Amniotic epithelial cell (primary cell): ENCODE measurements around the gene SUCLG2.

Source experiments
- DNase-seq: peaks from one replicate; pipeline ENCODE4 v3.0.0-alpha.2; 2010; ENCODE audit warnings: low read depth

The SUCLG2 gene

GRCh38 chr3:67654099-67654843 is at the start of gene SUCLG2:
Gene SUCLG2, minus strand, starts transcription at chr3:67654612. Its CDS starts 26 bp downstream, at chr3:67654586.
- peak; percentile 82 for DNase-seq

- DNase-seq, result no peak
These were observed 46.2 kb upstream of the SUCLG2 start for GRCh38 chr3:67700596-67700995.

GRCh38 chr3:67699882-67700281 is 45.5 kb upstream of the SUCLG2 start:
- no peak for DNase-seq

- peak; percentile 81 for DNase-seq
These were observed 38.2 kb upstream of the SUCLG2 start for GRCh38 chr3:67692621-67693020.

- no peak for DNase-seq
These were observed 37.5 kb upstream of the SUCLG2 start for GRCh38 chr3:67691926-67692325.

- no peak for DNase-seq
These were observed 36.8 kb upstream of the SUCLG2 start for GRCh38 chr3:67691207-67691606.

- no peak for DNase-seq
These were observed 35.4 kb upstream of the SUCLG2 start for GRCh38 chr3:67689806-67690205.

- no peak for DNase-seq
These were observed 33.8 kb upstream of the SUCLG2 start for GRCh38 chr3:67688231-67688630.

- no peak for DNase-seq
These were observed 31.7 kb upstream of the SUCLG2 start for GRCh38 chr3:67686069-67686468.

GRCh38 chr3:67685499-67685898 is 31.1 kb upstream of the SUCLG2 start:
- DNase-seq, result no peak

- no peak for DNase-seq
These were observed 29.8 kb upstream of the SUCLG2 start for GRCh38 chr3:67684211-67684610.

- DNase-seq, result no peak
These were observed 29.1 kb upstream of the SUCLG2 start for GRCh38 chr3:67683522-67683921.

- no peak for DNase-seq
These were observed 24.3 kb upstream of the SUCLG2 start for GRCh38 chr3:67678665-67679064.

GRCh38 chr3:67674055-67674454 is 19.6 kb upstream of the SUCLG2 start:
- no peak for DNase-seq

- no peak for DNase-seq
These were observed 8.3 kb upstream of the SUCLG2 start for GRCh38 chr3:67662733-67663132.

- peak; percentile 8 for DNase-seq
These were observed 6.7 kb upstream of the SUCLG2 start for GRCh38 chr3:67661089-67661488.

- no peak for DNase-seq
These were observed 2.8 kb upstream of the SUCLG2 start for GRCh38 chr3:67657192-67657591.

GRCh38 chr3:67656614-67657013 is 2.2 kb upstream of the SUCLG2 start:
- no peak for DNase-seq

GRCh38 chr3:67655364-67656121 is 1.1 kb upstream of the SUCLG2 start:
- DNase-seq, result no peak

- DNase-seq, result no peak
These were observed 399 bp upstream of the SUCLG2 start for GRCh38 chr3:67654844-67655177.

- peak; percentile 29 for DNase-seq
These were observed 850 bp downstream of the SUCLG2 start for GRCh38 chr3:67653425-67654098.

GRCh38 chr3:67650084-67650483 is 4.3 kb downstream of the SUCLG2 start:
- DNase-seq, result peak; percentile 26

- DNase-seq, result no peak
These were observed 4.7 kb downstream of the SUCLG2 start for GRCh38 chr3:67649681-67650080.
